Measurements from ENCODE around the gene PSME2. TPM values are rescaled to one million over a fixed set of nuclear protein-coding genes. Genes with fewer than 3 reads are reported as not detected.
A peak's percentile ranks its signal among the peaks of the same experiment; 100 is the strongest.

The PSME2 gene
- total RNA-seq, 4 donors from 2014 or later: 39.3 to 75.2 (median 47.0) TPM

DNA sequence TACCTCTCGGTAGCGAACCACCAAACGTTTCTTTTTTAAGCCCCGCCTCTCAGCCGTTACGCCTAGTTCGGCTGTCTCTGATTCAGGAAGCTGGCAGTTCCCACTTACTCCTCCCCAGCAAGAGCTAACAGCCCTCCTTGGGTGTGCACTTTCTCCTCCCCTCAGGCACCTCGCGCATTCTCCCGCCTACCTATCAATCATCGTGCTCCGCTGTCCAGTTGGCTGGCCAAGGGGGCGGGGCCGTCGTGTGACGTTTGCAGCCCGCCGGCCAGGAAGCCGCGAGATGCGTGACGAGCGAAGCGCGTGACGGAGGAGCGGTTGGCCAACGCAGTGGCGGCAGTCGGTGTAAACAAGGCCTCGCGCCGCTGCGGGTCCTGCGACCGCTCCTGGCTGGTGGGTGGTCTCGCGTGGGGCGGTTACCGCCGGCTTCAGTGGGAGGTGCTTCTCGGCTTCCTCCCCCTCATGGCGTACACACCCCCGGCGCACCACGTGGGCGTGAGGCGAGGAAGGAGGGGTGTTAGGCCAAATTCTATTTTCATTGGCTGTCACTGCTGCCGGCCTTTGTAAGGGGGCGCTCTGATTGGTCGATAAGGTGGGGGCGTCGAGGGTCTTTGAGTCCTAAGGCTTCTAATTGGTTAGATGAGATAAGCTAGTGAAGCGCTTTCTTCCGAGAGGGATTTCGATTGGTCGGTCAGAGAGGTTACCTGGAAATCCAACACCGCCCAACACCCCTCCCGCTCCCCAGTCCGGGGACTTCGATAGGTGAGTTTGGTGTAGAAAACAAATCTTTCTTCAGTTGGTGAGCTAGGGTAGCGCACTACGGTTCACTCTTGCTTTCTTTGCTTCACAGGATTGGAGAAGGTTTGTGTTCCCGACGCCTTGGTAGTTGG lies 31.6 kb downstream of the PSME2 start, which contains the start of the genes DCAF11 and NRL:
Gene DCAF11 (plus strand): TSS at position 246 of the 890 bp plus-strand sequence. CDS start 818 bp downstream, outside the sequence.
Gene NRL (minus strand): TSS at position 418 of the 890 bp plus-strand sequence. CDS start 32,101 bp downstream, outside the sequence.
- Histone ChIP-seq H3K36me3 (peaks cover 27% of the 10 kb centered on the region), H3K27ac (peak within 1 kb of the TSS; percentile 100), H3K27me3 (no peaks in the 10 kb centered on the region), H3K4me3 (peak within 1 kb of the TSS; percentile 70), H3K4me1 (peaks cover 27% of the 10 kb centered on the region), H3K9me3 (no peaks in the 10 kb centered on the region)
- DNase-seq (ENCODE audit: low spot score in 2 of 2): peak; percentile 99
- TF ChIP-seq, protein P1, sequence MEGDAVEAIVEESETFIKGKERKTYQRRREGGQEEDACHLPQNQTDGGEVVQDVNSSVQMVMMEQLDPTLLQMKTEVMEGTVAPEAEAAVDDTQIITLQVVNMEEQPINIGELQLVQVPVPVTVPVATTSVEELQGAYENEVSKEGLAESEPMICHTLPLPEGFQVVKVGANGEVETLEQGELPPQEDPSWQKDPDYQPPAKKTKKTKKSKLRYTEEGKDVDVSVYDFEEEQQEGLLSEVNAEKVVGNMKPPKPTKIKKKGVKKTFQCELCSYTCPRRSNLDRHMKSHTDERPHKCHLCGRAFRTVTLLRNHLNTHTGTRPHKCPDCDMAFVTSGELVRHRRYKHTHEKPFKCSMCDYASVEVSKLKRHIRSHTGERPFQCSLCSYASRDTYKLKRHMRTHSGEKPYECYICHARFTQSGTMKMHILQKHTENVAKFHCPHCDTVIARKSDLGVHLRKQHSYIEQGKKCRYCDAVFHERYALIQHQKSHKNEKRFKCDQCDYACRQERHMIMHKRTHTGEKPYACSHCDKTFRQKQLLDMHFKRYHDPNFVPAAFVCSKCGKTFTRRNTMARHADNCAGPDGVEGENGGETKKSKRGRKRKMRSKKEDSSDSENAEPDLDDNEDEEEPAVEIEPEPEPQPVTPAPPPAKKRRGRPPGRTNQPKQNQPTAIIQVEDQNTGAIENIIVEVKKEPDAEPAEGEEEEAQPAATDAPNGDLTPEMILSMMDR (IDR thresholded peaks at IDR 0.05): no peak
- TF ChIP-seq EP300 (IDR thresholded peaks at IDR 0.05): peak; percentile 81
- TF ChIP-seq POLR2AphosphoS5 (IDR thresholded peaks at IDR 0.05): peak; percentile 93 to 99 (median 98)
- peak; percentile 7 to 39 for TF ChIP-seq POLR2A (IDR thresholded peaks at IDR 0.05)
- WGBS: under 1% methylated on average over 40 of the region's 65 CpGs

DNA sequence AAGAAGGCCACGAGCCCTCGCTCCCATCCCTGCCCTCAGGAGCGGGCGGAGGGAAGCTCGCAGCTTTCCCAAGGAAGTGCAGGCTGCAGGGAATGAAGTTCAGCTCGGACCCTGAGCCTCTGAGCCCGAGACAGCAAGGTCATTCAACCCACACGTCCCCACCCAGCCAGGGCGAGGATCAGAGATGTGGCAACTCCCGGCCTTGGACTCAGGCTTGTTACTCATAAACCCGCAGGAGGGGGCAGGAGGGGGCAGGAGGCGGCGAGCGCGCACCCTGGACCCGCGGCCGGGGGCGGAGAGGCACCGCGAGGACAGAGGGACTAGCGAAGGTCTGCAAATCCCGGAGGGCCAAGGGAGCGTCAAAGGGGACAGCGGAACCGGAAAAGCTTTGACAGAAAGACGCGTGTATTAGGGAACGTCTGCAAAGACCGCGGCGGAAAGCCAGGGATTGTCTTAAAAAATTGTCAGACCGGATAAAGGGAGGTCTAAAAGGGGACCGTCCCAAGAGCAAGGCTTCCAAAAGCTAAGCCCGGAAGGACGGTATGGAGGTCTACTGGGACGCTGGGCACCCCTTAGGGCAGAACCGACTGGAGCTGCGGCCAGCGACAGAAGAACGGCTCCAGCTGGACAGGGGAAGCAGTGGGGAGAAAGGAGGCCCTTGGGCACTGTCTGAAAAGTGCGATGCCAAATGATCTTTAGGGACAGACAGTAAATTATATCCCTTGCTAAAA lies 32.4 kb downstream of the PSME2 start:
- WGBS: 0% methylated on average over 23 of the region's 42 CpGs
- H3K4me1 ChIP-seq: peaks cover 30% of the 10 kb centered on the region
- H3K27ac ChIP-seq: peak overlapping the region; percentile 100
- H3K4me3 ChIP-seq: peak overlapping the region; percentile 70
- TF ChIP-seq POLR2A (IDR thresholded peaks at IDR 0.05) (no peak), POLR2AphosphoS5 (IDR thresholded peaks at IDR 0.05) (peak in 1 of 3 donors; percentile 32)
- no peaks in the 10 kb centered on the region for H3K27me3 ChIP-seq
- H3K9me3 ChIP-seq: no peaks in the 10 kb centered on the region
- DNase-seq (ENCODE audit: low spot score in 2 of 2): peak; percentile 94
- H3K36me3 ChIP-seq: peaks cover 19% of the 10 kb centered on the region

DNA sequence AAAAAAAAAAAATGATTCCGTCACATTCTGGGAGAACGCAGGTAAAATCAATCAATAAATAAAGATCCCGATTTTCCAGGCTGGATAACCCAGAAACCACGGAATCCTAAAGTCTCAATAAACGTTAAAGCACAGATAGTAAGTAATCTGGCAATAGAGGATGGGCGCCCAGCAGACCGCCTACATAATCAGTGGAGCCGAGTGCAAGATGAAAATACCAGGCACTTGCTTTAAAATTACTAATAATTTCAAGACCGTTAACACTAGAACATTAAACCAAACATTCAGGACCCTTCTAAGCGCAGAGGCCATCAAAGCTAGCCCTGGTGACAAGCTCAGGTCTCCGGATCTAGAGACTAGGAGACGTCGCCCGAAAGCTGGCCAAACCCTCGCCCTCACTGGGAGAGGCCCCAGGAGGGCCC lies 33.0 kb downstream of the PSME2 start:
- no peak for DNase-seq (ENCODE audit: low spot score in 2 of 2)
- peak overlapping the region; percentile 100 for H3K27ac ChIP-seq
- peak overlapping the region; percentile 70 for H3K4me3 ChIP-seq
- no peaks in the 10 kb centered on the region for H3K27me3 ChIP-seq
- H3K36me3 ChIP-seq: peaks cover 14% of the 10 kb centered on the region
- TF ChIP-seq, protein P1 (IDR thresholded peaks at IDR 0.05): no peak
- no peak for TF ChIP-seq EP300 (IDR thresholded peaks at IDR 0.05)
- TF ChIP-seq POLR2A (IDR thresholded peaks at IDR 0.05): no peak
- no peak for TF ChIP-seq POLR2AphosphoS5 (IDR thresholded peaks at IDR 0.05)
- H3K4me1 ChIP-seq: peaks cover 35% of the 10 kb centered on the region
- H3K9me3 ChIP-seq: no peaks in the 10 kb centered on the region
- 19% methylated on average over 15 of the region's 15 CpGs for WGBS

DNA sequence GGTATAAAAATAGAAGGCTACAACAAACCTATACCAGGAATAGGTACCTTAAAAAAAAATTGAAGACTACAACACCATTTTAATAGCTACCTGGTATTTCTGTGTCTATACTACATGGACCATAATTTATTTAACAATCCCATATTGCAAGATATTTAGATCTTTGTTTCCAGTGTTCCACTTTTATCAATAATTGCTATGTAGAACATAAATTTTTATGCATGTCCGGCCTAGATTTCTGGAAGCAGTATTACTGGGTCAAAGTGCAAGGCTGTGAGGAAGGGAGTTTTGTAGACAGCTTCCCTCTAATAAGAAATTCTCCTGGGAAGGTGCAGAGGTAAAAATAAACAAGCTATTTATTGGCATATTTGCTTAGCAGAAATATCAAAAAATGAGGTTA lies 35.9 kb downstream of the PSME2 start:
- 65% methylated on average over 1 of the region's 1 CpG for WGBS
- no peaks in the 10 kb centered on the region for H3K27me3 ChIP-seq
- H3K9me3 ChIP-seq: no peaks in the 10 kb centered on the region
- H3K4me1 ChIP-seq: peaks cover 24% of the 10 kb centered on the region
- H3K36me3 ChIP-seq: no peaks in the 10 kb centered on the region
- no peak overlapping the region for H3K27ac ChIP-seq
- no peak overlapping the region for H3K4me3 ChIP-seq
- TF ChIP-seq POLR2A (IDR thresholded peaks at IDR 0.05) (no peak), POLR2AphosphoS5 (IDR thresholded peaks at IDR 0.05) (no peak), EP300 (IDR thresholded peaks at IDR 0.05) (no peak)
- TF ChIP-seq, protein P1 (IDR thresholded peaks at IDR 0.05): no peak
- DNase-seq (ENCODE audit: low spot score in 2 of 2): no peak

DNA sequence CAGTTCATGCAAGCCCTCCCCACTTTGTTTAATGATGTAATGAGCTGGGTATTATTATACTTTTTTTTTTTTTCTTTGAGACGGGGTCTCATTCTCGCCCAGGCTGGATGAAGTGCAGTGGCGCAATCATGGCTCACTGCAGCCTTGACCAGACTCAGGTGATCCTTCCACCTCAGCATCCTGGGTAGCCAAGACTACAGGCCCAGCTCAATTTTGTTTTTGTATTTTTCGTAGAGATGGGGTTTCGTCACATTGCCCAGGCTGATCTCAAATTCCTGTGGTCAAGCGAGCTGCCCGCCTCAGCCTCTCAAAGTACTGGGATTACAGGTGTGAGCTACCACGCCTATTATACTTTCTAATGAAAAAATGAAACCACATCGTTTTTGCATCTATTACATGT lies 36.4 kb downstream of the PSME2 start:
- H3K36me3 ChIP-seq: no peaks in the 10 kb centered on the region
- no peak for DNase-seq (ENCODE audit: low spot score in 2 of 2)
- peaks cover 20% of the 10 kb centered on the region for H3K4me1 ChIP-seq
- H3K4me3 ChIP-seq: no peak overlapping the region
- TF ChIP-seq POLR2A (IDR thresholded peaks at IDR 0.05): no peak
- no peak for TF ChIP-seq POLR2AphosphoS5 (IDR thresholded peaks at IDR 0.05)
- TF ChIP-seq, protein P1 (IDR thresholded peaks at IDR 0.05): no peak
- no peak for TF ChIP-seq EP300 (IDR thresholded peaks at IDR 0.05)
- WGBS: 82% methylated on average over 9 of the region's 9 CpGs
- H3K27ac ChIP-seq: no peak overlapping the region
- no peaks in the 10 kb centered on the region for H3K9me3 ChIP-seq
- H3K27me3 ChIP-seq: no peaks in the 10 kb centered on the region

All from suprapubic skin (tissue), 4 donors.